ENCODE measurements around the gene SLFN12L. TPM values are rescaled to one million over a fixed set of nuclear protein-coding genes. Genes with fewer than 3 reads are reported as not detected.

SLFN12L gene
- total and polyA plus RNA-seq, 9 of the 15 experiments (the other 6 are each of a cell fraction or from before 2014, with no cell fraction given), result 0.04 to 0.31 (median 0.08) TPM; not detected in 3

DNA sequence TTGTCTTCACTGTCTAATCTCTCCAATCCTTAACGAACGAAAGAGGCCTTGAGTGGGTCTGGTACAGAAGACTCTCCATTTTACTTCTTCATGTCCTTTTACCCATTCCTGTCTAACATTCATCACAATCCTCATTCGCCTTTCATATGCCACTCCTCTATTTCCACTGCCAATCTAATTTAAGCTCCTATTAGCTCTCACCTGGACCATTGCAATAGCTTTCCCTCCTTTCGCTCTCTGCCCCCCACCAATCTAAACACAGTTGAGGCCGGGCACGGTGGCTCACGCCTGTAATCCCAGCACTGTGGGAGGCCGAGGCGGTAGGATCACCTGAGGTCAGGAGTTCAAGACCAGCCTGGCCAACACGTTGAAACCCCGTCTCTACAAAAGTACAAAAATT is 29.5 kb upstream of the SLFN12L start:
- peak overlapping the region; percentile 89 to 93 for H3K9ac ChIP-seq (ENCODE audit: insufficient read depth in 1 of 2, low read depth in 2 of 2, low read length in 2 of 2)
- ChIA-PET CTCF (ENCODE audit: low intra/inter-chr PET ratio) (no interaction called here), POLR2A (interaction anchor here (1.5 to 8.6 kb wide), 3 partner anchors 11 to 20 kb away, joined by 4 to 122 read pairs (median 7); partner anchors contain the start of genes AP2B1 and PEX12)
- peak overlapping the region; percentile 9; the same call in 1 of the 2 replicates for H2AFZ ChIP-seq (ENCODE audit: low read depth, low read length)
- DNase-seq (ENCODE audit: extremely low read depth in 1 of 4, low spot score in 3 of 4) (no peak), ATAC-seq (no peak), FAIRE-seq (no peak)
- intact Hi-C loops (cut with micrococcal nuclease) (loop anchor here (5.0 kb wide), 1 partner anchor 240 kb away; the partner anchor contains the start of gene TAF15), in situ Hi-C loops (cut with MboI) (no loop called here)
- H3K27ac ChIP-seq (ENCODE audit: extremely low read depth, low read depth, low read length), result peak overlapping the region; percentile 96
- H3K9me1 ChIP-seq (ENCODE audit: control insufficient read depth, insufficient read depth, low read length), result no peaks in the 10 kb centered on the region
- peak overlapping the region; percentile 97 for H3K4me2 ChIP-seq (ENCODE audit: insufficient read depth, low read length)
- peak overlapping the region; percentile 93 for H3K4me3 ChIP-seq
- H3K36me3 ChIP-seq (ENCODE audit: control insufficient read depth, insufficient read depth, low read length), result peaks cover 20% of the 10 kb centered on the region; the same call in 2 of the 3 replicates
- H3K4me1 ChIP-seq (replicated peaks in 1 of 2; ENCODE audit: control insufficient read depth in 2 of 2, insufficient read depth in 2 of 2, low read length in 2 of 2), result peaks cover 22 to 44% of the 10 kb centered on the region in 2 experiments
- no peaks in the 10 kb centered on the region for H3K27me3 ChIP-seq (ENCODE audit: control insufficient read depth in 2 of 2, insufficient read depth in 2 of 2, low read length in 2 of 2)
- no peaks in the 10 kb centered on the region for H3K9me3 ChIP-seq (replicated peaks; ENCODE audit: control insufficient read depth, insufficient read depth, low read depth, low read length)
- BruUV-seq (replicated peaks), result TSS peak; percentile 77
- peaks cover 46% of the 10 kb centered on the region for H3K79me2 ChIP-seq (ENCODE audit: control insufficient read depth, insufficient read depth, low read length)
- WGBS (ENCODE audit: insufficient coverage, low coverage, missing lambda C conversion rate), result 14% methylated on average over 11 of the region's 11 CpGs
- no peaks in the 10 kb centered on the region for H4K20me1 ChIP-seq (replicated peaks; ENCODE audit: control insufficient read depth, insufficient read depth, low read length)
- TF ChIP-seq CC2D1A (IDR thresholded peaks at IDR 0.05) (peak; percentile 15; the same call in 1 of the 2 replicates), TAF9B (IDR thresholded peaks at IDR 0.05; ENCODE audit: partially characterized antibody) (no peak), LARP7 (IDR thresholded peaks at IDR 0.05) (0 out of 2 replicates have a peak, but pooled peaks have one; percentile 12), CHD2 (IDR thresholded peaks at IDR 0.05; ENCODE audit: low read depth, low read length) (no peak), KLF10 (CRISPR knock-in tag; IDR thresholded peaks at IDR 0.05) (no peak), SUPT5H (IDR thresholded peaks at IDR 0.05) (peak; percentile 7; the same call in 1 of the 2 replicates), ARID2 (IDR thresholded peaks at IDR 0.05) (0 out of 2 replicates have a peak, but pooled peaks have one; percentile 36), BRD9 (IDR thresholded peaks at IDR 0.05; ENCODE audit: low read depth, partially characterized antibody) (peak; percentile 16), HDGF (IDR thresholded peaks at IDR 0.05) (0 out of 2 replicates have a peak, but pooled peaks have one; percentile 62), SMARCA5 (IDR thresholded peaks at IDR 0.05) (peak; percentile 56; the same call in 1 of the 2 replicates), NR2C1 (IDR thresholded peaks at IDR 0.05) (no peak), NR2C1 (tag; IDR thresholded peaks at IDR 0.05) (peak; percentile 21; the same call in 1 of the 2 replicates), CAMTA2 (CRISPR knock-in tag; conservative IDR thresholded peaks at IDR 0.05) (no peak)
- TF ChIP-seq, protein P1, sequence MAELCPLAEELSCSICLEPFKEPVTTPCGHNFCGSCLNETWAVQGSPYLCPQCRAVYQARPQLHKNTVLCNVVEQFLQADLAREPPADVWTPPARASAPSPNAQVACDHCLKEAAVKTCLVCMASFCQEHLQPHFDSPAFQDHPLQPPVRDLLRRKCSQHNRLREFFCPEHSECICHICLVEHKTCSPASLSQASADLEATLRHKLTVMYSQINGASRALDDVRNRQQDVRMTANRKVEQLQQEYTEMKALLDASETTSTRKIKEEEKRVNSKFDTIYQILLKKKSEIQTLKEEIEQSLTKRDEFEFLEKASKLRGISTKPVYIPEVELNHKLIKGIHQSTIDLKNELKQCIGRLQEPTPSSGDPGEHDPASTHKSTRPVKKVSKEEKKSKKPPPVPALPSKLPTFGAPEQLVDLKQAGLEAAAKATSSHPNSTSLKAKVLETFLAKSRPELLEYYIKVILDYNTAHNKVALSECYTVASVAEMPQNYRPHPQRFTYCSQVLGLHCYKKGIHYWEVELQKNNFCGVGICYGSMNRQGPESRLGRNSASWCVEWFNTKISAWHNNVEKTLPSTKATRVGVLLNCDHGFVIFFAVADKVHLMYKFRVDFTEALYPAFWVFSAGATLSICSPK (IDR thresholded peaks at IDR 0.05; ENCODE audit: borderline replicate concordance), result peak; percentile 55; the same call in 1 of the 2 replicates
- TF ChIP-seq, protein P2, sequence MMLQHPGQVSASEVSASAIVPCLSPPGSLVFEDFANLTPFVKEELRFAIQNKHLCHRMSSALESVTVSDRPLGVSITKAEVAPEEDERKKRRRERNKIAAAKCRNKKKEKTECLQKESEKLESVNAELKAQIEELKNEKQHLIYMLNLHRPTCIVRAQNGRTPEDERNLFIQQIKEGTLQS (IDR thresholded peaks at IDR 0.05), result no peak
- TF ChIP-seq, protein P2 (CRISPR knock-in tag; conservative IDR thresholded peaks at IDR 0.05), result 0 out of 2 replicates have a peak, but pooled peaks have one; percentile 32
- TF ChIP-seq, protein P3, sequence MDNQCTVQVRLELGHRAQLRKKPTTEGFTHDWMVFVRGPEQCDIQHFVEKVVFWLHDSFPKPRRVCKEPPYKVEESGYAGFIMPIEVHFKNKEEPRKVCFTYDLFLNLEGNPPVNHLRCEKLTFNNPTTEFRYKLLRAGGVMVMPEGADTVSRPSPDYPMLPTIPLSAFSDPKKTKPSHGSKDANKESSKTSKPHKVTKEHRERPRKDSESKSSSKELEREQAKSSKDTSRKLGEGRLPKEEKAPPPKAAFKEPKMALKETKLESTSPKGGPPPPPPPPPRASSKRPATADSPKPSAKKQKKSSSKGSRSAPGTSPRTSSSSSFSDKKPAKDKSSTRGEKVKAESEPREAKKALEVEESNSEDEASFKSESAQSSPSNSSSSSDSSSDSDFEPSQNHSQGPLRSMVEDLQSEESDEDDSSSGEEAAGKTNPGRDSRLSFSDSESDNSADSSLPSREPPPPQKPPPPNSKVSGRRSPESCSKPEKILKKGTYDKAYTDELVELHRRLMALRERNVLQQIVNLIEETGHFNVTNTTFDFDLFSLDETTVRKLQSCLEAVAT (IDR thresholded peaks at IDR 0.05), result peak in 1 of 2 experiments; percentile 19; a peak in 1 of 4 replicates
- TF ChIP-seq, protein P4, sequence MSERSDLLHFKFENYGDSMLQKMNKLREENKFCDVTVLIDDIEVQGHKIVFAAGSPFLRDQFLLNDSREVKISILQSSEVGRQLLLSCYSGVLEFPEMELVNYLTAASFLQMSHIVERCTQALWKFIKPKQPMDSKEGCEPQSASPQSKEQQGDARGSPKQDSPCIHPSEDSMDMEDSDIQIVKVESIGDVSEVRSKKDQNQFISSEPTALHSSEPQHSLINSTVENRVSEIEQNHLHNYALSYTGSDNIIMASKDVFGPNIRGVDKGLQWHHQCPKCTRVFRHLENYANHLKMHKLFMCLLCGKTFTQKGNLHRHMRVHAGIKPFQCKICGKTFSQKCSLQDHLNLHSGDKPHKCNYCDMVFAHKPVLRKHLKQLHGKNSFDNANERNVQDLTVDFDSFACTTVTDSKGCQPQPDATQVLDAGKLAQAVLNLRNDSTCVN (CRISPR knock-in tag; IDR thresholded peaks at IDR 0.05), result 0 out of 2 replicates have a peak, but pooled peaks have one; percentile 21
- TF ChIP-seq, protein P5, sequence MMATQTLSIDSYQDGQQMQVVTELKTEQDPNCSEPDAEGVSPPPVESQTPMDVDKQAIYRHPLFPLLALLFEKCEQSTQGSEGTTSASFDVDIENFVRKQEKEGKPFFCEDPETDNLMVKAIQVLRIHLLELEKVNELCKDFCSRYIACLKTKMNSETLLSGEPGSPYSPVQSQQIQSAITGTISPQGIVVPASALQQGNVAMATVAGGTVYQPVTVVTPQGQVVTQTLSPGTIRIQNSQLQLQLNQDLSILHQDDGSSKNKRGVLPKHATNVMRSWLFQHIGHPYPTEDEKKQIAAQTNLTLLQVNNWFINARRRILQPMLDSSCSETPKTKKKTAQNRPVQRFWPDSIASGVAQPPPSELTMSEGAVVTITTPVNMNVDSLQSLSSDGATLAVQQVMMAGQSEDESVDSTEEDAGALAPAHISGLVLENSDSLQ (IDR thresholded peaks at IDR 0.05), result peak; percentile 65

Data from K562 (cell line).